CD4-positive, alpha-beta T cell (primary cell): ENCODE measurements around the gene ERC2. TPM values are rescaled to one million over a fixed set of nuclear protein-coding genes. Genes with fewer than 3 reads are reported as not detected.

ENCODE experiments used
- ATAC-seq: fragments of 200-7000 bp; cut with Tn5 transposase; one replicate; pipeline ENCODE4 v1.10.0; 2022; ENCODE audit warnings: mild to moderate bottlenecking; ENCODE audit not compliant: poor library complexity
- CTCF ChIA-PET: fragments of 350-600 bp; sonication (Branson Sonifier 250); formaldehyde crosslinking; loops from one replicate; lab custom pipeline; 2021; ENCODE audit warnings: antibody characterized with exemption, inconsistent platforms; lab: Charles Lee
- POLR2A ChIA-PET: fragments of 350-600 bp; sonication (Branson Sonifier 250); formaldehyde crosslinking; loops from one replicate; lab custom pipeline; 2021; ENCODE audit warnings: antibody characterized with exemption, inconsistent platforms; lab: Charles Lee
- DNase-seq, 14 experiments: peaks; one replicate each; pipeline ENCODE4 v3.0.0-alpha.2; 2013 to 2020; ENCODE audit warnings: mixed read lengths in 2 of 14
- H3K27ac ChIP-seq, 2 donors: one replicate each; pipeline versions ENCODE4 v1.5.1 to v1.7.0; 2013; ENCODE audit warnings: low read length in 2 of 2, low read depth in 1 of 2, mild to moderate bottlenecking in 1 of 2
- H3K27me3 ChIP-seq, 2 experiments: 1 replicate in 1 of 2; 2 replicates in 1 of 2; pipeline versions ENCODE4 v1.6.1 to v1.7.0; 2013; ENCODE audit warnings: low read length in 2 of 2, control low read depth in 1 of 2, mild to moderate bottlenecking in 1 of 2, moderate library complexity in 1 of 2; ENCODE audit not compliant: insufficient read depth in 2 of 2, control insufficient read depth in 1 of 2
- H3K36me3 ChIP-seq: one replicate; pipeline ENCODE4 v1.6.1; 2013; ENCODE audit warnings: low read length, control low read depth; ENCODE audit not compliant: insufficient read depth
- H3K4me1 ChIP-seq: one replicate; pipeline ENCODE4 v1.6.1; 2013; ENCODE audit warnings: low read length, control low read depth; ENCODE audit not compliant: insufficient read depth
- H3K4me3 ChIP-seq: one replicate; pipeline ENCODE4 v1.5.1; 2013; ENCODE audit warnings: mild to moderate bottlenecking, low read length, moderate library complexity
- H3K9me3 ChIP-seq, 2 experiments: 1 replicate in 1 of 2; 2 replicates in 1 of 2; pipeline versions ENCODE4 v1.6.1 to v1.7.0; 2013; ENCODE audit warnings: low read length in 2 of 2, mild to moderate bottlenecking in 2 of 2, control low read depth in 1 of 2, moderate library complexity in 1 of 2; ENCODE audit not compliant: control insufficient read depth in 1 of 2, insufficient read depth in 1 of 2
- H3K27ac Mint-ChIP-seq: one replicate; pipeline ENCODE4 v1.8.0; 2020; ENCODE audit warnings: mixed read lengths
- H3K27me3 Mint-ChIP-seq: one replicate; pipeline ENCODE4 v1.8.0; 2021; ENCODE audit warnings: mixed read lengths
- H3K36me3 Mint-ChIP-seq: one replicate; pipeline ENCODE4 v1.8.0; 2021; ENCODE audit warnings: low read depth, mixed read lengths
- H3K4me1 Mint-ChIP-seq: one replicate; pipeline ENCODE4 v1.8.0; 2021; ENCODE audit warnings: low read depth, mixed read lengths
- H3K4me3 Mint-ChIP-seq: one replicate; pipeline ENCODE4 v1.8.0; 2020; ENCODE audit warnings: mild to moderate bottlenecking, mixed read lengths
- H3K9me3 Mint-ChIP-seq: one replicate; pipeline ENCODE4 v1.8.0; 2020; ENCODE audit warnings: mixed read lengths
- CTCF ChIP-seq: fragments of 200-600 bp; IDR thresholded peaks from one replicate; pipeline ENCODE4 v1.8.0; 2022; ENCODE audit warnings: antibody characterized with exemption, mild to moderate bottlenecking
- intact Hi-C, 2 experiments: fragments of 100-400 bp; cut with DNase I in 1 of 2; cut with micrococcal nuclease in 1 of 2; formaldehyde crosslinking; loops; one replicate each; pipeline versions ENCODE4 v1.15.1 to v1.9.0; 2023 to 2025; cut with DNase I, micrococcal nuclease
- total RNA-seq, 174 experiments: library from RNA in 2 of 174; stranded (reverse) in 2 of 174; gene quantifications; one replicate each; pipeline ENCODE4 v1.2.3 and lab custom pipeline; 2021 to 2026

The ERC2 gene
- total RNA-seq, 2 experiments from 2014 or later = not detected

GRCh38 chr3:55546866-55547669 lies 921.2 kb downstream of the ERC2 start:
- ChIA-PET CTCF (no interaction called here), POLR2A (no interaction called here)
- no peaks in the 10 kb centered on the region for H3K4me1 ChIP-seq
- DNase-seq (no peak), ATAC-seq (no peak)
- H3K4me1 Mint-ChIP-seq = no peaks in the 10 kb centered on the region
- H3K27me3 ChIP-seq = no peaks in the 10 kb centered on the region
- H3K4me3 ChIP-seq = no peak overlapping the region
- H3K27ac Mint-ChIP-seq = no peak overlapping the region
- no peak overlapping the region for H3K4me3 Mint-ChIP-seq
- H3K9me3 ChIP-seq = peaks cover 0 to 13% of the 10 kb centered on the region in 2 experiments
- TF ChIP-seq CTCF = no peak
- no peaks in the 10 kb centered on the region for H3K9me3 Mint-ChIP-seq
- no peaks in the 10 kb centered on the region for H3K36me3 ChIP-seq
- intact Hi-C loops = no loop called here
- H3K27me3 Mint-ChIP-seq = no peaks in the 10 kb centered on the region
- H3K36me3 Mint-ChIP-seq = no peaks in the 10 kb centered on the region
- no peak overlapping the region for H3K27ac ChIP-seq

GRCh38 chr3:55545995-55546394 lies 922.3 kb downstream of the ERC2 start:
- peaks cover 0 to 13% of the 10 kb centered on the region in 2 experiments for H3K9me3 ChIP-seq
- no peak overlapping the region for H3K27ac Mint-ChIP-seq
- H3K4me3 ChIP-seq = no peak overlapping the region
- no peaks in the 10 kb centered on the region for H3K27me3 Mint-ChIP-seq
- no peaks in the 10 kb centered on the region for H3K36me3 Mint-ChIP-seq
- H3K4me1 Mint-ChIP-seq = no peaks in the 10 kb centered on the region
- no peaks in the 10 kb centered on the region for H3K4me1 ChIP-seq
- POLR2A ChIA-PET = no interaction called here
- H3K9me3 Mint-ChIP-seq = no peaks in the 10 kb centered on the region
- no peaks in the 10 kb centered on the region for H3K36me3 ChIP-seq
- intact Hi-C loops = no loop called here
- no peak for TF ChIP-seq CTCF
- CTCF ChIA-PET = no interaction called here
- H3K27ac ChIP-seq = no peak overlapping the region
- ATAC-seq (no peak), DNase-seq (no peak)
- no peaks in the 10 kb centered on the region for H3K27me3 ChIP-seq
- H3K4me3 Mint-ChIP-seq = no peak overlapping the region

- Histone ChIP-seq H3K4me1 (no peaks in the 10 kb centered on the region), H3K36me3 (no peaks in the 10 kb centered on the region), H3K27ac (no peak overlapping the region), H3K9me3 (peaks cover 0 to 13% of the 10 kb centered on the region in 2 experiments), H3K4me3 (no peak overlapping the region), H3K27me3 (no peaks in the 10 kb centered on the region)
- no peaks in the 10 kb centered on the region for H3K4me1 Mint-ChIP-seq
- no peaks in the 10 kb centered on the region for H3K27me3 Mint-ChIP-seq
- DNase-seq (no peak), ATAC-seq (no peak)
- ChIA-PET POLR2A (no interaction called here), CTCF (no interaction called here)
- no peak overlapping the region for H3K27ac Mint-ChIP-seq
- no peak for TF ChIP-seq CTCF
- no peaks in the 10 kb centered on the region for H3K9me3 Mint-ChIP-seq
- H3K36me3 Mint-ChIP-seq = no peaks in the 10 kb centered on the region
- intact Hi-C loops = no loop called here
- H3K4me3 Mint-ChIP-seq = no peak overlapping the region
Measured at GRCh38 chr3:55544219-55544618, 924.0 kb downstream of the ERC2 start.
